Dendritic cell treated with granulocyte-macrophage colony-stimulating factor and Interleukin-4, amounts not matched to agents 40 ng/mL and 50 ng/mL, for 4 days (primary cell): ENCODE measurements around the gene SCNN1G.

ENCODE experiments used
- H3K27ac Mint-ChIP-seq: one replicate; pipeline ENCODE4 v1.8.0; 2022; ENCODE audit warnings: mild to moderate bottlenecking, mixed read lengths
- H3K27me3 Mint-ChIP-seq: one replicate; pipeline ENCODE4 v1.8.0; 2022; ENCODE audit warnings: mild to moderate bottlenecking, mixed read lengths
- H3K36me3 Mint-ChIP-seq: one replicate; pipeline ENCODE4 v1.8.0; 2022; ENCODE audit warnings: low read depth, mixed read lengths
- H3K4me1 Mint-ChIP-seq: one replicate; pipeline ENCODE4 v1.8.0; 2022; ENCODE audit warnings: low read depth, mixed read lengths
- H3K4me3 Mint-ChIP-seq: one replicate; pipeline ENCODE4 v1.8.0; 2022; ENCODE audit warnings: mild to moderate bottlenecking, moderate library complexity, mixed read lengths
- H3K9me3 Mint-ChIP-seq: one replicate; pipeline ENCODE4 v1.8.0; 2022; ENCODE audit warnings: mixed read lengths
- intact Hi-C: fragments of 100-400 bp; cut with micrococcal nuclease; formaldehyde crosslinking; loops from one replicate; pipeline ENCODE4 v1.15.0; 2022

SCNN1G gene

GRCh38 chr16:23163921-23164320, 18.6 kb upstream of the SCNN1G start:
- Mint-ChIP-seq H3K9me3 (no peaks in the 10 kb centered on the region), H3K4me3 (no peak overlapping the region), H3K27ac (peak overlapping the region; percentile 81), H3K27me3 (peaks cover 43% of the 10 kb centered on the region), H3K36me3 (no peaks in the 10 kb centered on the region), H3K4me1 (peaks cover 14% of the 10 kb centered on the region)
- intact Hi-C loops = no loop called here

- no peak overlapping the region for H3K4me3 Mint-ChIP-seq
- no peak overlapping the region for H3K27ac Mint-ChIP-seq
- peaks cover 14% of the 10 kb centered on the region for H3K4me1 Mint-ChIP-seq
- intact Hi-C loops = no loop called here
- peaks cover 47% of the 10 kb centered on the region for H3K27me3 Mint-ChIP-seq
- no peaks in the 10 kb centered on the region for H3K36me3 Mint-ChIP-seq
- no peaks in the 10 kb centered on the region for H3K9me3 Mint-ChIP-seq
Measured at GRCh38 chr16:23164736-23165135, 17.8 kb upstream of the SCNN1G start.

- H3K9me3 Mint-ChIP-seq = no peaks in the 10 kb centered on the region
- H3K27me3 Mint-ChIP-seq = peaks cover 23% of the 10 kb centered on the region
- H3K27ac Mint-ChIP-seq = no peak overlapping the region
- intact Hi-C loops = no loop called here
- no peak overlapping the region for H3K4me3 Mint-ChIP-seq
- H3K4me1 Mint-ChIP-seq = peaks cover 9% of the 10 kb centered on the region
- H3K36me3 Mint-ChIP-seq = no peaks in the 10 kb centered on the region
Measured at GRCh38 chr16:23172583-23172982, 10.0 kb upstream of the SCNN1G start.

GRCh38 chr16:23172994-23173393, 9.6 kb upstream of the SCNN1G start:
- Mint-ChIP-seq H3K27me3 (peaks cover 23% of the 10 kb centered on the region), H3K36me3 (no peaks in the 10 kb centered on the region), H3K9me3 (no peaks in the 10 kb centered on the region), H3K4me1 (peaks cover 9% of the 10 kb centered on the region), H3K4me3 (no peak overlapping the region), H3K27ac (no peak overlapping the region)
- intact Hi-C loops = no loop called here

DNA sequence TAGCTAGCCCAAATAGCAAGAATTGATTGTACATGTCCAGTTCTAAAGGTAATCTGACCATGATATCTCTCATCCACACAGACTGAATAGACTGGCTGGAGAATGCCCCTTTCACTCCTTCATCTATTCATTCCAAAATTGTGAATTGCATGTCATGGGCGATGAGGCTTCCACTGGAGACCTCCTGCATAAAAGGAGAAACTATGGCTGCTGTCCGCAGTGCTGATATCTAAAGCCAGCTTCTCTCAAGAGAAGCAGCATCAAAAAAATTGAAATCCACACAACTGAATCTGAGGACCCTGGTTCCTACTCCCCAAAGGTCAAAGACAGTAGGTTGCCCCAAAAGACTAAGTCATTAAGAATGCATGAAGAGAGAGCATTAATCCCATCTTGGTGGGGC, 7.9 kb upstream of the SCNN1G start:
- Mint-ChIP-seq H3K27ac (no peak overlapping the region), H3K4me3 (no peak overlapping the region), H3K4me1 (peaks cover 9% of the 10 kb centered on the region), H3K27me3 (peaks cover 21% of the 10 kb centered on the region), H3K36me3 (no peaks in the 10 kb centered on the region), H3K9me3 (no peaks in the 10 kb centered on the region)
- intact Hi-C loops = no loop called here

GRCh38 chr16:23175651-23176050, 6.9 kb upstream of the SCNN1G start:
- Mint-ChIP-seq H3K9me3 (no peaks in the 10 kb centered on the region), H3K4me3 (no peak overlapping the region), H3K27ac (no peak overlapping the region), H3K36me3 (no peaks in the 10 kb centered on the region), H3K4me1 (peaks cover 9% of the 10 kb centered on the region), H3K27me3 (peaks cover 19% of the 10 kb centered on the region)
- intact Hi-C loops = no loop called here

- intact Hi-C loops = no loop called here
- no peak overlapping the region for H3K27ac Mint-ChIP-seq
- H3K36me3 Mint-ChIP-seq = no peaks in the 10 kb centered on the region
- no peaks in the 10 kb centered on the region for H3K9me3 Mint-ChIP-seq
- H3K27me3 Mint-ChIP-seq = peaks cover 58% of the 10 kb centered on the region
- no peak overlapping the region for H3K4me3 Mint-ChIP-seq
- H3K4me1 Mint-ChIP-seq = peaks cover 7% of the 10 kb centered on the region
Measured at GRCh38 chr16:23181506-23181905, 1.0 kb upstream of the SCNN1G start.

GRCh38 chr16:23182206-23182678, 303 bp upstream of the SCNN1G start:
- Mint-ChIP-seq H3K4me3 (no peak overlapping the region), H3K4me1 (peaks cover 7% of the 10 kb centered on the region), H3K9me3 (no peaks in the 10 kb centered on the region), H3K36me3 (no peaks in the 10 kb centered on the region), H3K27me3 (peaks cover 61% of the 10 kb centered on the region), H3K27ac (no peak overlapping the region)
- intact Hi-C loops = loop anchor here (1.0 kb wide), 1 partner anchor 252 kb away; no protein-coding TSS in a partner anchor

DNA sequence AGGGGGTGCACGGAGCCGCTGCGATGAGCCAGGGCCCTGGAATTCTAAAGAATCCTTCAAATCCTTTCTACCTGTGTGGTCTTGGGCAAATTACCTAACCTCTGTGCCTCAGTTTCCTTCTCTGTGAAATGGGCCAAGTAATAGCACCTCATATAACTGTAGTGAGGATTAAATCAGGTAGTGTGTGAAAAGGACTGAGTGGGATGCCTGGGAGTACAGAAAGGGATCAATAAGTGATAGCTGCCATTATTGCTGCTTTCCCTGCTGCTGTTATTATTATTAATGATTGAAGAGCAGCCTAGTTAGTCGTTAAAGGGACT, 958 bp downstream of the SCNN1G start:
- Mint-ChIP-seq H3K36me3 (no peaks in the 10 kb centered on the region), H3K4me3 (no peak overlapping the region)
- intact Hi-C loops = no loop called here

GRCh38 chr16:23185656-23186055, 3.1 kb downstream of the SCNN1G start:
- H3K27me3 Mint-ChIP-seq = peaks cover 58% of the 10 kb centered on the region
- H3K27ac Mint-ChIP-seq = no peak overlapping the region
- no peaks in the 10 kb centered on the region for H3K36me3 Mint-ChIP-seq
- intact Hi-C loops = no loop called here
- no peaks in the 10 kb centered on the region for H3K9me3 Mint-ChIP-seq
- H3K4me3 Mint-ChIP-seq = no peak overlapping the region
- H3K4me1 Mint-ChIP-seq = peaks cover 7% of the 10 kb centered on the region

More for the DNA sequence above, 958 bp downstream of the SCNN1G start:
- H3K9me3 Mint-ChIP-seq = no peaks in the 10 kb centered on the region
- peaks cover 7% of the 10 kb centered on the region for H3K4me1 Mint-ChIP-seq
- H3K27ac Mint-ChIP-seq = no peak overlapping the region
- peaks cover 64% of the 10 kb centered on the region for H3K27me3 Mint-ChIP-seq

DNA sequence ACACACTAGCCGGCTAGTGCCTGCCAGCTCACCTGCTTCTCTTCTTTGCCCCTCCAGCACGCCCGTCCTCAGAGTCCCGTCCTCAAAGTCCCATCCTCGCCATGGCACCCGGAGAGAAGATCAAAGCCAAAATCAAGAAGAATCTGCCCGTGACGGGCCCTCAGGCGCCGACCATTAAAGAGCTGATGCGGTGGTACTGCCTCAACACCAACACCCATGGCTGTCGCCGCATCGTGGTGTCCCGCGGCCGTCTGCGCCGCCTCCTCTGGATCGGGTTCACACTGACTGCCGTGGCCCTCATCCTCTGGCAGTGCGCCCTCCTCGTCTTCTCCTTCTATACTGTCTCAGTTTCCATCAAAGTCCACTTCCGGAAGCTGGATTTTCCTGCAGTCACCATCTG, 3.6 kb downstream of the SCNN1G start:
- H3K4me3 Mint-ChIP-seq = no peak overlapping the region
- peaks cover 7% of the 10 kb centered on the region for H3K4me1 Mint-ChIP-seq
- no peaks in the 10 kb centered on the region for H3K36me3 Mint-ChIP-seq
- H3K27me3 Mint-ChIP-seq = peaks cover 57% of the 10 kb centered on the region
- intact Hi-C loops = no loop called here
- no peak overlapping the region for H3K27ac Mint-ChIP-seq
- no peaks in the 10 kb centered on the region for H3K9me3 Mint-ChIP-seq

GRCh38 chr16:23187341-23187740, 4.8 kb downstream of the SCNN1G start:
- no peak overlapping the region for H3K4me3 Mint-ChIP-seq
- intact Hi-C loops = no loop called here
- H3K4me1 Mint-ChIP-seq = peaks cover under 1% of the 10 kb centered on the region
- H3K27me3 Mint-ChIP-seq = peaks cover 46% of the 10 kb centered on the region
- H3K36me3 Mint-ChIP-seq = no peaks in the 10 kb centered on the region
- no peak overlapping the region for H3K27ac Mint-ChIP-seq
- H3K9me3 Mint-ChIP-seq = no peaks in the 10 kb centered on the region

- Mint-ChIP-seq H3K27ac (no peak overlapping the region), H3K36me3 (no peaks in the 10 kb centered on the region), H3K4me3 (no peak overlapping the region), H3K9me3 (no peaks in the 10 kb centered on the region), H3K4me1 (no peaks in the 10 kb centered on the region), H3K27me3 (peaks cover 36% of the 10 kb centered on the region)
- intact Hi-C loops = no loop called here
Measured at GRCh38 chr16:23188911-23189310, 6.4 kb downstream of the SCNN1G start.

GRCh38 chr16:23194497-23195221, 12.1 kb downstream of the SCNN1G start:
- no peaks in the 10 kb centered on the region for H3K4me1 Mint-ChIP-seq
- no peak overlapping the region for H3K4me3 Mint-ChIP-seq
- H3K27ac Mint-ChIP-seq = no peak overlapping the region
- H3K36me3 Mint-ChIP-seq = no peaks in the 10 kb centered on the region
- H3K27me3 Mint-ChIP-seq = peaks cover 5% of the 10 kb centered on the region
- intact Hi-C loops = no loop called here
- no peaks in the 10 kb centered on the region for H3K9me3 Mint-ChIP-seq

- Mint-ChIP-seq H3K4me1 (no peaks in the 10 kb centered on the region), H3K27ac (no peak overlapping the region), H3K9me3 (no peaks in the 10 kb centered on the region), H3K36me3 (no peaks in the 10 kb centered on the region), H3K4me3 (no peak overlapping the region), H3K27me3 (peaks cover 5% of the 10 kb centered on the region)
- intact Hi-C loops = no loop called here
Measured at GRCh38 chr16:23195366-23195978, 12.9 kb downstream of the SCNN1G start.
